Measurements from ENCODE around the gene FBLN5.
A peak's percentile ranks its signal among the peaks of the same experiment; 100 is the strongest.

The FBLN5 gene

GRCh38 chr14:91947475-91948184 lies at the start of gene FBLN5:
Gene FBLN5 (minus strand): TSS chr14:91947694. CDS start chr14:91947229, 465 bp downstream.
- peak within 1 kb of the TSS; percentile 11 to 27 for H3K27ac ChIP-seq (ENCODE audit: low read depth in 2 of 2, low read length in 2 of 2)
- peaks cover 17 to 19% of the 10 kb centered on the region in 2 donors for H3K27me3 ChIP-seq (ENCODE audit: control insufficient read depth in 2 of 2, insufficient read depth in 2 of 2, low read length in 2 of 2)
- H3K4me1 ChIP-seq (ENCODE audit: control insufficient read depth in 2 of 2, insufficient read depth in 2 of 2, low read length in 2 of 2), result peaks cover 0 to 2% of the 10 kb centered on the region in 2 donors
- H3K36me3 ChIP-seq (ENCODE audit: control insufficient read depth in 2 of 2, insufficient read depth in 2 of 2, low read length in 2 of 2), result no peaks in the 10 kb centered on the region
- H3K4me3 ChIP-seq (ENCODE audit: low read length in 2 of 2), result peak within 1 kb of the TSS; percentile 33 to 70
- H3K9me3 ChIP-seq (ENCODE audit: control insufficient read depth in 2 of 2, low read length in 2 of 2), result no peaks in the 10 kb centered on the region
- peak within 1 kb of the TSS; percentile 9 to 27 for H3K9ac ChIP-seq (ENCODE audit: low read depth in 1 of 2, low read length in 2 of 2)

GRCh38 chr14:91996948-91997371 lies 49.5 kb upstream of the FBLN5 start:
- Histone ChIP-seq H3K9ac (ENCODE audit: low read depth in 1 of 2, low read length in 2 of 2) (no peak overlapping the region), H3K36me3 (ENCODE audit: control insufficient read depth in 2 of 2, insufficient read depth in 2 of 2, low read length in 2 of 2) (peaks cover 13 to 22% of the 10 kb centered on the region in 2 donors), H3K27ac (ENCODE audit: low read depth in 2 of 2, low read length in 2 of 2) (no peak overlapping the region), H3K4me3 (ENCODE audit: low read length in 2 of 2) (no peak overlapping the region), H3K27me3 (ENCODE audit: control insufficient read depth in 2 of 2, insufficient read depth in 2 of 2, low read length in 2 of 2) (no peaks in the 10 kb centered on the region), H3K4me1 (ENCODE audit: control insufficient read depth in 2 of 2, insufficient read depth in 2 of 2, low read length in 2 of 2) (peaks cover 2 to 6% of the 10 kb centered on the region in 2 donors), H3K9me3 (ENCODE audit: control insufficient read depth in 2 of 2, low read length in 2 of 2) (no peaks in the 10 kb centered on the region)

GRCh38 chr14:91987192-91987591 lies 39.7 kb upstream of the FBLN5 start:
- Histone ChIP-seq H3K27me3 (ENCODE audit: control insufficient read depth in 2 of 2, insufficient read depth in 2 of 2, low read length in 2 of 2) (no peaks in the 10 kb centered on the region), H3K27ac (ENCODE audit: low read depth in 2 of 2, low read length in 2 of 2) (no peak overlapping the region), H3K36me3 (ENCODE audit: control insufficient read depth in 2 of 2, insufficient read depth in 2 of 2, low read length in 2 of 2) (peaks cover 42 to 53% of the 10 kb centered on the region in 2 donors), H3K4me1 (ENCODE audit: control insufficient read depth in 2 of 2, insufficient read depth in 2 of 2, low read length in 2 of 2) (no peaks in the 10 kb centered on the region), H3K9ac (ENCODE audit: low read depth in 1 of 2, low read length in 2 of 2) (no peak overlapping the region), H3K9me3 (ENCODE audit: control insufficient read depth in 2 of 2, low read length in 2 of 2) (no peaks in the 10 kb centered on the region), H3K4me3 (ENCODE audit: low read length in 2 of 2) (no peak overlapping the region)

- Histone ChIP-seq H3K27ac (ENCODE audit: low read depth in 2 of 2, low read length in 2 of 2) (no peak overlapping the region), H3K4me3 (ENCODE audit: low read length in 2 of 2) (no peak overlapping the region), H3K9me3 (ENCODE audit: control insufficient read depth in 2 of 2, low read length in 2 of 2) (no peaks in the 10 kb centered on the region), H3K36me3 (ENCODE audit: control insufficient read depth in 2 of 2, insufficient read depth in 2 of 2, low read length in 2 of 2) (peaks cover 39 to 47% of the 10 kb centered on the region in 2 donors), H3K9ac (ENCODE audit: low read depth in 1 of 2, low read length in 2 of 2) (no peak overlapping the region), H3K4me1 (ENCODE audit: control insufficient read depth in 2 of 2, insufficient read depth in 2 of 2, low read length in 2 of 2) (no peaks in the 10 kb centered on the region), H3K27me3 (ENCODE audit: control insufficient read depth in 2 of 2, insufficient read depth in 2 of 2, low read length in 2 of 2) (no peaks in the 10 kb centered on the region)
Measured at GRCh38 chr14:91985521-91986255, 38.2 kb upstream of the FBLN5 start.

- Histone ChIP-seq H3K36me3 (ENCODE audit: control insufficient read depth in 2 of 2, insufficient read depth in 2 of 2, low read length in 2 of 2) (peaks cover 41 to 43% of the 10 kb centered on the region in 2 donors), H3K9ac (ENCODE audit: low read depth in 1 of 2, low read length in 2 of 2) (no peak overlapping the region), H3K4me3 (ENCODE audit: low read length in 2 of 2) (no peak overlapping the region), H3K9me3 (ENCODE audit: control insufficient read depth in 2 of 2, low read length in 2 of 2) (no peaks in the 10 kb centered on the region), H3K4me1 (ENCODE audit: control insufficient read depth in 2 of 2, insufficient read depth in 2 of 2, low read length in 2 of 2) (no peaks in the 10 kb centered on the region), H3K27me3 (ENCODE audit: control insufficient read depth in 2 of 2, insufficient read depth in 2 of 2, low read length in 2 of 2) (no peaks in the 10 kb centered on the region), H3K27ac (ENCODE audit: low read depth in 2 of 2, low read length in 2 of 2) (no peak overlapping the region)
Measured at GRCh38 chr14:91985008-91985407, 37.5 kb upstream of the FBLN5 start.

- Histone ChIP-seq H3K9me3 (ENCODE audit: control insufficient read depth in 2 of 2, low read length in 2 of 2) (no peaks in the 10 kb centered on the region), H3K4me1 (ENCODE audit: control insufficient read depth in 2 of 2, insufficient read depth in 2 of 2, low read length in 2 of 2) (no peaks in the 10 kb centered on the region), H3K36me3 (ENCODE audit: control insufficient read depth in 2 of 2, insufficient read depth in 2 of 2, low read length in 2 of 2) (peaks cover 39% of the 10 kb centered on the region in 2 donors), H3K27ac (ENCODE audit: low read depth in 2 of 2, low read length in 2 of 2) (no peak overlapping the region), H3K4me3 (ENCODE audit: low read length in 2 of 2) (no peak overlapping the region), H3K9ac (ENCODE audit: low read depth in 1 of 2, low read length in 2 of 2) (no peak overlapping the region), H3K27me3 (ENCODE audit: control insufficient read depth in 2 of 2, insufficient read depth in 2 of 2, low read length in 2 of 2) (no peaks in the 10 kb centered on the region)
Measured at GRCh38 chr14:91983588-91983987, 36.1 kb upstream of the FBLN5 start.

GRCh38 chr14:91980157-91980556 lies 32.7 kb upstream of the FBLN5 start:
- Histone ChIP-seq H3K36me3 (ENCODE audit: control insufficient read depth in 2 of 2, insufficient read depth in 2 of 2, low read length in 2 of 2) (peaks cover 15 to 25% of the 10 kb centered on the region in 2 donors), H3K27me3 (ENCODE audit: control insufficient read depth in 2 of 2, insufficient read depth in 2 of 2, low read length in 2 of 2) (no peaks in the 10 kb centered on the region), H3K27ac (ENCODE audit: low read depth in 2 of 2, low read length in 2 of 2) (no peak overlapping the region), H3K9ac (ENCODE audit: low read depth in 1 of 2, low read length in 2 of 2) (no peak overlapping the region), H3K4me3 (ENCODE audit: low read length in 2 of 2) (no peak overlapping the region), H3K9me3 (ENCODE audit: control insufficient read depth in 2 of 2, low read length in 2 of 2) (no peaks in the 10 kb centered on the region), H3K4me1 (ENCODE audit: control insufficient read depth in 2 of 2, insufficient read depth in 2 of 2, low read length in 2 of 2) (no peaks in the 10 kb centered on the region)

- Histone ChIP-seq H3K36me3 (ENCODE audit: control insufficient read depth in 2 of 2, insufficient read depth in 2 of 2, low read length in 2 of 2) (peaks cover 14 to 37% of the 10 kb centered on the region in 2 donors), H3K4me1 (ENCODE audit: control insufficient read depth in 2 of 2, insufficient read depth in 2 of 2, low read length in 2 of 2) (no peaks in the 10 kb centered on the region), H3K27ac (ENCODE audit: low read depth in 2 of 2, low read length in 2 of 2) (no peak overlapping the region), H3K9ac (ENCODE audit: low read depth in 1 of 2, low read length in 2 of 2) (no peak overlapping the region), H3K27me3 (ENCODE audit: control insufficient read depth in 2 of 2, insufficient read depth in 2 of 2, low read length in 2 of 2) (no peaks in the 10 kb centered on the region), H3K4me3 (ENCODE audit: low read length in 2 of 2) (no peak overlapping the region), H3K9me3 (ENCODE audit: control insufficient read depth in 2 of 2, low read length in 2 of 2) (no peaks in the 10 kb centered on the region)
Measured at GRCh38 chr14:91977884-91978283, 30.4 kb upstream of the FBLN5 start.

GRCh38 chr14:91975763-91976162 lies 28.3 kb upstream of the FBLN5 start:
- H3K9ac ChIP-seq (ENCODE audit: low read depth in 1 of 2, low read length in 2 of 2), result no peak overlapping the region
- H3K4me1 ChIP-seq (ENCODE audit: control insufficient read depth in 2 of 2, insufficient read depth in 2 of 2, low read length in 2 of 2), result no peaks in the 10 kb centered on the region
- H3K27me3 ChIP-seq (ENCODE audit: control insufficient read depth in 2 of 2, insufficient read depth in 2 of 2, low read length in 2 of 2), result no peaks in the 10 kb centered on the region
- H3K9me3 ChIP-seq (ENCODE audit: control insufficient read depth in 2 of 2, low read length in 2 of 2), result no peaks in the 10 kb centered on the region
- no peak overlapping the region for H3K4me3 ChIP-seq (ENCODE audit: low read length in 2 of 2)
- peaks cover 25 to 37% of the 10 kb centered on the region in 2 donors for H3K36me3 ChIP-seq (ENCODE audit: control insufficient read depth in 2 of 2, insufficient read depth in 2 of 2, low read length in 2 of 2)
- H3K27ac ChIP-seq (ENCODE audit: low read depth in 2 of 2, low read length in 2 of 2), result no peak overlapping the region

GRCh38 chr14:91971188-91971778 lies 23.8 kb upstream of the FBLN5 start:
- Histone ChIP-seq H3K27me3 (ENCODE audit: control insufficient read depth in 2 of 2, insufficient read depth in 2 of 2, low read length in 2 of 2) (no peaks in the 10 kb centered on the region), H3K27ac (ENCODE audit: low read depth in 2 of 2, low read length in 2 of 2) (no peak overlapping the region), H3K4me1 (ENCODE audit: control insufficient read depth in 2 of 2, insufficient read depth in 2 of 2, low read length in 2 of 2) (no peaks in the 10 kb centered on the region), H3K36me3 (ENCODE audit: control insufficient read depth in 2 of 2, insufficient read depth in 2 of 2, low read length in 2 of 2) (peaks cover 37 to 39% of the 10 kb centered on the region in 2 donors), H3K9me3 (ENCODE audit: control insufficient read depth in 2 of 2, low read length in 2 of 2) (no peaks in the 10 kb centered on the region), H3K4me3 (ENCODE audit: low read length in 2 of 2) (no peak overlapping the region), H3K9ac (ENCODE audit: low read depth in 1 of 2, low read length in 2 of 2) (no peak overlapping the region)
